GM19328 (cell line): ENCODE measurements around the gene BRINP2.

ENCODE experiments used
- ATAC-seq: cut with Tn5 transposase; IDR thresholded peaks from one replicate; pipeline ENCODE4 v1.9.1; 2021; ENCODE audit warnings: mild to moderate bottlenecking, moderate library complexity; ENCODE audit not compliant: unreplicated experiment

Gene BRINP2

GRCh38 chr1:177164380-177165068 is 6.2 kb upstream of the BRINP2 start, which contains the start of gene ASTN1:
TSS of gene ASTN1 (minus strand) at chr1:177164712. CDS start at chr1:177164676, 36 bp downstream.
- no peak for ATAC-seq

- no peak for ATAC-seq
Measured at GRCh38 chr1:177165069-177165439, 5.7 kb upstream of the BRINP2 start.

DNA sequence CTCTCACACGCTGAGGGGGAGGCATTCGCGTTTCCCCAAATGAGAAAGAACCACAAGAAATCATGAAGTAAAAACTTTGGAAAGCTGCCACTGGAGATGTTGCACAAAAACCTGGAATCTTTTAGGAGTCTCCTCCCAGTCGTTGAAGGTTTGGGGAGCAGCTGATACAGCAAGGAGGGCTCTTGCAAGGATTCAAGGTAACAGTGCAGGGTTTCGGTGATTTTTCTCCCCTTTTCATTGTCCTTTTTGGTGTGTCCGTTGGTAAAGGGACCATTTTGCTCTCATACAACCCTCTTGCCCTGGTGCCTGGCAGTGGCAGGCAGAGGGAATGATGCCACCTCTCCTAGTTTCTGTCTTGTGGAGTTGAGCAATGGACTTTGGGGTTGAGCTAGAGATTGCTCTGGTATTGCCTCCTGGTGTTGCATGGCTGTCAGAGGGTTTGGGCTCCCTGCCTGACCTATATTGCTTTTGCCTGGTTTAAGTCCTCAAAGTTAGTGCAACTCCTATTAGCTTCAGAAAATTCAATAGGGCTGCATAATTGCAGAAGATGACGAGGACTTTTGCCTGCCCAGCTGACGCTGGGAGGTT is 872 bp downstream of the BRINP2 start:
- no peak for ATAC-seq

DNA sequence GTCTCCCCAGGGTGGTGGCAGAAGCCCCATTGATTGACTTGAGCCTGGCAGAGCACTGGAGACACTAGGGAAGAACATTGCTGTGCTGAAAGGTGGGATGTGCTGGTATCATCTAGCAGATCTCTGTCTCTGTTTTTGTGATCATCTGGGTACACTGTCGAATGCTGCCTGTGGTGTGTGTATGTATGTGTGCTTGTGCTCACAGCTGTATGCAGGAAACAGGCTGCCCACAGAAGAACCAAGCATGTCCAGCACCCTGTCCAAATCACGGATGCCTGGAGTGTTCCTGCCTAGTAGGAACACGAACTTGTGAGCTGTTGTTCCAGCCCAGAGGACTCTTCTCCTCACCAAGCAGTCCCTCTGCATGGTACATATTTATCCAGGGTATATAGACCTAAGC is 1.5 kb downstream of the BRINP2 start:
- ATAC-seq = no peak

- ATAC-seq = no peak
Measured at GRCh38 chr1:177172866-177173265, 2.1 kb downstream of the BRINP2 start.

DNA sequence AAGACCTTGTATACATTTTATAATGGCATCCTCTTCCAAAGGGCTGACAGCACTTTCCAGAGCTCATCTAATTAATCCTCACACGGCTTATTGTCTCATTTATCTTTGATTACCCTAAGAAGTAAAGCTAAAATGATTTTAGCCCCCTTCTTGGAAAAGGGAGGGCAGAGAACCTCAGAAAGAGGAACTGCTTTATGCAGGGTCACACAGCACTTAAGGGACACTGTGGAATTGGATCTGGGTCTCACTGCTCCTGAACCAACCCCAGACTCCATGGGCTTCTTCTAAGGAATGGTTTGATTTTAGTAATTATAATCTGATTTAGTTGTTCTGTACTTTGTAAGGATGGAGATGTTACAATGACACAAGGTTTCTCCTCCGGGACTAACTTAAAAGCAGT is 3.2 kb downstream of the BRINP2 start:
- no peak for ATAC-seq

DNA sequence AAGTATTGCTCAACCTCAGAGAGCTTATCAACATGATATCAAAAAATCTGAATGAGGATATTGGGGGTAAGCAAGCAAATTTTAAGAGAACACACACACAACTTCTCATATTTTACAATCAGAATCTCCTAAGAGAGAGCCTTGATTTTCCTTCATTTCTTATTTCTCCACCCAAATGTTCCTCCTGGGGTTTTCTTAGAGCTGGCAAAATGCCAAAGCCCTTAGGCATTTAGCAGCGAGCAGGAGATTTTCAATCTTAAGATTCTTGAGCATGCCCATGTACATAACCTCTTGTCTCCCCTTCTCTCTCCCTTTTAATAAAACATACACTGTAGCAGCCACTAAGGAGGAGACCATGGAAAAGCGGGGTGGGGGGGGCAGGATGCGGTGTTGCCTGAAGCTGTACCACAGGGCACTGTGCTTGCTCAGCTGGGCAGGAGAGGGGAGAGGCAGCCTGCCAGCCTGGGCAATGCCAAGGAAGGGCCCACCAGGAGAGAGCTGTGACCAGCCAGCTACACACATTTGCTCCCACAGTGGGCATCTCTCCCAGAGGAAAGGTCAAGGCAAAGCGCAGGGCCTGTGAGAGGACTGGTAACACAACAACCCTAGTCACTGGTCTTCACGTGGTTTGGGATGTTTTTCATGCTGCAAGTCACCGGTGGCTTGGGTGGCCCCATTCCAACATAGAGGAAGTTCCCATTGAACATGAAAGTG is 4.3 kb downstream of the BRINP2 start:
- no peak for ATAC-seq

GRCh38 chr1:177181280-177181630 is 10.5 kb downstream of the BRINP2 start:
- peak; percentile 10 for ATAC-seq

DNA sequence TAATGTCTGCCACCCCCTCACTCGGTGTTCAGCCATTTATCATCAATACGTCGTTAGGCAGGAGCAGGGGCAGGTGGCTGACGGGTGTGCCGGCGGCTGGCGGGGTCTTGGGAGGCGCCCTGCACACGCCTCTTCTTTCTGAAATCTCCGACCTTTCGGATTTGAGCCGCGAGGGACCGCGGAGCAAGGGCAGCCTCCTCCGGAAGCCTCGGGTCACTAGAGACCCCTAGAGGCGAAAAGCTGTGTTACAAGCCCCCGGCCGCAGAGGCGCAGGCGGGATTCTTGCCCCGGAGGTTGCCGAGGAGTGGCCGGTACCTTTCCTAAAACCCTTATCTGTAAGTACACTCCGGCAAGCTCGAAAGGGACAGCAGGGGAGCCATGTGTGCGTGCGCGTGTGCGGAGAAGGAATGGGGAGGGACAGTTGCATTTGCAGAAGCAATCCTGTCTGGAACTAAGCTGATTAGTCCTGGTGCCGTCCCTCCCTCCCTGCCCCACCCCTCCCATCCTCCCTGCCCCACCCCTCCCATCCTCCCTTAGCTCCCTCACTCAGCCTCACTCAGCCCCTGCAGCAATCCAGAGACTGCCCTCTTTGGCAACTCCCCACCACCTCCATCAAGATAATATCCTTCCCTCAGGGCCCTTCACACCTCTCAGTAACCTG is 11.0 kb downstream of the BRINP2 start:
- peak; percentile 89 for ATAC-seq

DNA sequence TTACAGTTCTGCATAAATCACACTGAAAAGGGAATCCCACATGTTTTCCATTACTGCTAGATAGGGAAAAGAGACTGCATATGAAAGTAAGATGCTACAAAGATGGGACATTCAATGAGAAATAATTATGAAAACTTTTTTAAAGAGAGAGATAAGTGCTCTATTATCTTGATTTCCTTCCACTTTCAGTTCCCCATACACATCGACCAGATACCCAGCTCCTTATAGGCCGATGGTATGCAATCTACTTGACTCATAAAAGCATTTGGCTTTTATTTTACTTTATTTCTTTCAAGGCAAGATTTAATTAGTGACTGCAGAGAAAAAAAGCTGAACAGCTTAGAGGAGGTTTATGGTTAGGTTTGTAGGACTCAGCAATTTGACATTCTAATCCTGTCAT is 13.1 kb downstream of the BRINP2 start:
- no peak for ATAC-seq

DNA sequence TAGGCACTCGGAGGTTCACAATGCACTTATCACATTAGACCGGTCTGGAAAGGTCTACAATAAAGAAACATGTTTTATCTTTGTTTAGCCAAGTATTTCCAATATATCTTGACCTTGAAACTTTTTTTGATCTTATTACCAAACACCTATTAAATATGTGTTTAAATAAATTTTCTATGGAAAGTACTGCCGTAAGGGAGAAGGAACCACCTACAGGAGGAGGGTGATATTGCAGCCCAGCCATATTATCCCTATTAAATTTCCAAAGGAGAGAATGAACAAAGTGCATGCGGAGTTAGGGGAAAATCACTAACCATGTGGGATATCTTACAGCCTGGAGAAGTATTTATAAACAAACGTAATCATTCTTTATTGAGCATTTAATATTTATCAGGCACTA is 14.5 kb downstream of the BRINP2 start:
- no peak for ATAC-seq

DNA sequence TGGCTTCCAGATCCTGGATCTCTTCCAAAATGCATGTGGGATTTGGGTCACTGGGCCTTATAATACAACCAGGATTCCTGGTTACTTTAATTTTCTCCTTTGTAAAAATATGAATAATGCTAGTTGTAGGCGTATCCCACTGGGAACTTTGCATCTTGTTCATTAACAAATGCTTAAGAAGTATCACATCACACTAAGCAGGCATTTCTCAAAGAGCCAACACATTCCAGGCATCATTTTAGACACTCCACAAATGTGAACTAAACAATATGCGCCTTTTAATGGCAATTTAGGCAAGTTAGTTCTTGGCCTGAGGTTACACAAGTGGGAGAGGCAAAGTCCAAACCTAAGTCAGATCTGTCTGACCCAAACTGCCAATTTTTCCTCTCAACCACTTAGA is 15.9 kb downstream of the BRINP2 start:
- ATAC-seq = no peak

GRCh38 chr1:177190308-177190970 is 19.7 kb downstream of the BRINP2 start:
- no peak for ATAC-seq

GRCh38 chr1:177198243-177198642 is 27.5 kb downstream of the BRINP2 start:
- ATAC-seq = no peak

DNA sequence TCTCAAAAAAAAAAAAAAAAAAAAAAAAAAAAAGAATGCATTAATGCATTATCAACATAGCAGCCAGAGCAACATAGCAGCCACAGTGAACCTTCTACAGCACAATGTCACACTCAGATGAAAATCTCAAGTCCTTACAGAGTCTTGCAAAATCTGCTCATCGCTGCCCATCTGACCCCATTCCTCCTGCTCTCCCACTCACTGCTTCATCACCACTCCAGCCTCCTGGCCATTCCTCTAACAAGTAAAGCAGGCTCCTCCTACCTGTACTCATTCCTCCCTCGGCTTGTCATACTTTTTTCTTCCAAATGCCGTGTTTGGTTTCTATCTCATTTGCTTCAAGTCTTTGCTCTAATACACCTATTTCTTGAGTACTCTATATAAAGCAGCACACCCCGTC is 29.5 kb downstream of the BRINP2 start:
- ATAC-seq = no peak

- ATAC-seq = no peak
Measured at GRCh38 chr1:177206831-177207355, 36.1 kb downstream of the BRINP2 start.

DNA sequence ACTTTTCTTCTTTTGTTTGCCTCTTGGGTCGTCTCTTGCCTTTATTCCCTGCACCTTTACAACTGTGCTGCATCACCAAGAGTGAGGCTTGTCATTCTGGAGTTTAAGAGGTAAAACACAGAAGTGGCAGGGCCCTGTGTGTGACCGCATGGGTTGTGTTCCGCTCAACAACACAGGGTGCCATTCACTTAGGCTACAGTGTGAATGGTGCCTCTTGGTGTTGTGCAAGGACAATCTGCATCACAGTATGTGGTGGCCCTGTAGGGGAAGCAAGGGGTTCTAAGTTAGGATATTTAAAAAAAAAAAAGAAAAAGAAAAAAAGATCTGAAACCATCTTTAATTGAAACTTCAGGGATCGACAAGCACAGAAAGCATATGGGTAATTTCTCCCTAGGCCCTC is 38.2 kb downstream of the BRINP2 start:
- ATAC-seq = no peak

GRCh38 chr1:177209357-177209756 is 38.6 kb downstream of the BRINP2 start:
- ATAC-seq = no peak

GRCh38 chr1:177210071-177210470 is 39.3 kb downstream of the BRINP2 start:
- no peak for ATAC-seq

GRCh38 chr1:177211231-177211630 is 40.5 kb downstream of the BRINP2 start:
- ATAC-seq = no peak

DNA sequence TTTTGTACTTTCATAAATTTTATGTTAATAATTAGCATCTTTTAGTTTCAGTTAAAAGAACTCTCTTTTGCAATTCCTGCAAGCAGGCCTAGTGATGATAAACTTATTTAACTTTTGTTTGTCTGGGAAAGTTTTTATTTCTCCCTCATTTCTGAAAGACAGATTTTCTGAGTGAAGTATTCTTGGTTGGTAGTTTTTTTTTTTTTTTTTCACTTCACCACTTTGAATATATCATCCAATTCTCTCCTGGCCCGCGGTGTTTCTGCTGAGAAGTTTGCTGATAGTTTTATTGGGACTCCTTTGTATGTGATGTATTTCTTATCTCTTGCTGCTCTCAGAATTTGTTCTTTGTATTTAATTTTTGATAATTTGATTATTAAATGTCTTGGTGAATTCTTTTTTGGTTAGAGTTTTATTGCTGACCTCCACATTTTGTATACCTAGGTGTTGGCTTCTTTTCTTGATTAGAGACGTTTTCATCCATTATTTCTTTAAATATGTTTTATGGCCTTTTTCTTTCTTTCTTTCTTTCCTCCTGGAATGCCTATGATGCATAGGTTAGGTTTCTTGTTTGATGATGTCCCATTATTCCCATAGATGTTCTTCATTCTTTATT is 45.9 kb downstream of the BRINP2 start:
- no peak for ATAC-seq
